LoVo (cell line): ENCODE measurements around the gene APOBR.
A peak's percentile ranks its signal among the peaks of the same experiment; 100 is the strongest.
"Not testable (repeated sequence)": the region's sequence is repeated elsewhere in the genome, so short reads cannot be mapped to it uniquely, and the experiment has no call there.

ENCODE experiments used
- DNase-seq: peaks from one replicate; pipeline ENCODE4 v3.0.0-alpha.2; 2016; ENCODE audit warnings: low spot score

The APOBR gene

GRCh38 chr16:28526201-28527099, 32.0 kb downstream of the APOBR start:
- no peak for DNase-seq

- DNase-seq: not testable (repeated sequence)
Observed at GRCh38 chr16:28527100-28527785, 32.8 kb downstream of the APOBR start.

GRCh38 chr16:28527985-28528384, 33.5 kb downstream of the APOBR start:
- DNase-seq: no peak

DNA sequence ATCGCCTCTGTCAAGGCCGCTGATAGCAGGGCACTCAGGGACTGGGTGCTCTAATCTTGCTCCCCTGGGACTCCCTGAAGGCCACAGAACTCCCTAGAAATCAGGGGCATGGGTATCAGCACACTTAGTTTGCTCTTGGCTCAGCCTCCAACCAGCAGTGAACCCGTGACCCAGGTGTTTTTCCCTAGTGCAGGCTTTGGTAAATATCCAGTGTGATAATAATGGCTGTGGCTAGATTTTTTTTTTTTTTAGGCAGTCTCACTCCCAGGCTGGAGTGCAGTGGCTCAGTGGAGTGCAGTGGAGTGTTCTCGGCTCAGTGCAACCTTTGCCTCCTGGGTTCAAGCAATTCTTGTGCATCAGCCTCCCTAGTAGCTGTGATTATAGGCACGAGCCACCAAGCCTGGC, 34.0 kb downstream of the APOBR start:
- DNase-seq: no peak

- no peak for DNase-seq
Observed at GRCh38 chr16:28529124-28529523, 34.7 kb downstream of the APOBR start.

DNA sequence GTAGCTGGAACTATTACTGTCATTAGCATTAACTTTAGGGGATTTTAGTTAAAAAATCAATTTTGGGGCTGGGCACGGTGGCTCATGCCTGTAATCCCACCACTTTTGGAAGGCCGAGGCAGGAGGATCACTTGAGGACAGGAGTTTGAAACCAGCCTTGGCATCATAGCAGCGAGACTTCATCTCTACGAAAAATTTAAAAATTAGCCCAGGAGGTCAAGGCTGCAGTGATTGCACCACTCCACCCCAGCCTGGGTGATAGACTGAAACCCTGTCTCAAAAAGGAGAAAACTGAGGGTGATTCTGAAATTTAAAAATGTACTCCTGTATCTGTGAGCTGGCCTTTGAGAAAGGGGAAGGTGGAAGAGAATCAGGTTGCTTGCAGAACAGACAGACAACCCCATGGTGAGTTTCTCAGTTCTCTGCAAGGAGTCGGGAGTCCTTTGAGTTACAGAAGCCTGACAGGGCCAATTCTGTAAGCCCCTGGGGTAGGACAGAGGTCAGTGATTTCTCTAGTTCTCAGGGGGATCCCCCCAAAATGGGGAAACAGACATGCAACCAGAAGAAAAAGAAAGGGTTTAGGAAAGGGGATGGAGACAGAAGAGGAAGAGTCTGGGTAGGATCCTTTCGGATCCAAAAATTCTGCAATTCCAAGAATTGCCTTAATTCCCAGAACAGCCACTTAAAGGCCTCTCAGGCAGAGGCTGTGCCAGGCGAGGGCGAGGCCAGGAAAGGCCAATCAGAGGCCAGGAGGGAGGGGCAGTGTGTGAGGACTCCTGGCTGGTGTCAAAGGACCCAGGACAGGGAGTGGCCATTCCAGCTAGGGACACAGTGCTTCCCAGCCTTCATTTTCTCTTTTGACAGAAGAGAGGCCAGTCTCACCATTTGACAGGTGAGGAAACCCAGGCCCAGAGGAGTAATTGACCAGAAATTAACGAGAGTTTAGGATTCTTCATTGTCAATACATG, 37.6 kb downstream of the APOBR start:
- no peak for DNase-seq

- DNase-seq: no peak
Observed at GRCh38 chr16:28532940-28533647, 38.7 kb downstream of the APOBR start.

DNA sequence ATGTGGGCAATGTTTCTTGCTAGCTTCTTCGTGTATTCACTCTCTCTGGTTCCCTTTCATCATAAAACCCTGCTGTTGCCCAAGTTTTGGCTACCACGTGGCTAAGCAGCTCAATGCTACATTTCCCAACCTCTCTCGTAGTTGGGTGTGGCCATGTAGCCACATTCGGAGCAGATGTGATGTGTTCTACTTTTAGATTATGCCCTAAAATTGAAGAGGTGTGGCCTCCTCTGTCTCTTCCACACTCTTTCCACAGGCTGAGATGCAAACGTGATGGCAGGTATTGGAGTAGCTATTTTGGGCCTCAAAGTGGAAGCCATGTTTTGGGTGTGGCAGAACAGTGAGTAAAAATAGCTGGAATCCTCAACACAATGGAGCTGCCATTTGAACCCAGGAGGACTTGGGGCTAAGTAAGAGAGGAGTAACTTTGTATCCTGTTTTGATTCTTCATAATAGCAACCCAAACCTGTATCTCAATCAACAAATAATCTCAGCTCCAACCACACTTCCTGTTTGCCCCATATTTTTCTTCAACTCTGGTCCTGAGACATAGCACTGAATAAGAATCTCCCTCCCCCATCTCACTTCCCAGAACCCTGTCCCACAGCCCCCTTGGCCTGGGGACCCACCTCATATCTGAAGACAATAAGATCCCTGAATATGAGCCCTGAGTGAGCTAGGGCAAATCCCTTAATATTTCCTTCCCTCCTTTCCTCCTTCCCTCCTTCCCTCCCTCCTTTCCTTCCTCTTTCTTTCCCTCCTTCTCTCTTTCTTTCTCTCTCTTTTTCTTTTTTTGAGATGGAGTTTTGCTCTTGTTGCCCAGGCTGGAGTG, 40.3 kb downstream of the APOBR start:
- DNase-seq: no peak

DNA sequence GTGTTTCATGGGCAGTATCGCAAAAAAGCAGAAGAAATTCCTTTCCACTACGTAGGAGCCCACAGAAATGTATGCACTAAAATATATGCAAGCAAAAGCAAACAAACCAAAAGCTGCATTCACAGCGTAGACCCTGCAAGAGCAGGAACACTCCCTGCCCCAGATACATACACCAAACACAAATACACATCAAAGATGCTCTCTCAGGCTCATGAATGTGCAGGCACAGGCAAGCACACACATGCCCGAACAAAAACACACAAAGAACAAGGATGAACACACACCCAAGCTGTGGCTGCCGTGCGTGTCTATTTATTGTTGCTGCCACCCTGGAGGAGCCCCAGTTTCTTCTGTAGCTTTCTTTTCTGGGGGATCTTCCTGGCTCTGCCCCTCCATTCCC, 42.6 kb downstream of the APOBR start:
- DNase-seq: no peak

GRCh38 chr16:28537964-28538732, 43.7 kb downstream of the APOBR start:
- DNase-seq: no peak

DNA sequence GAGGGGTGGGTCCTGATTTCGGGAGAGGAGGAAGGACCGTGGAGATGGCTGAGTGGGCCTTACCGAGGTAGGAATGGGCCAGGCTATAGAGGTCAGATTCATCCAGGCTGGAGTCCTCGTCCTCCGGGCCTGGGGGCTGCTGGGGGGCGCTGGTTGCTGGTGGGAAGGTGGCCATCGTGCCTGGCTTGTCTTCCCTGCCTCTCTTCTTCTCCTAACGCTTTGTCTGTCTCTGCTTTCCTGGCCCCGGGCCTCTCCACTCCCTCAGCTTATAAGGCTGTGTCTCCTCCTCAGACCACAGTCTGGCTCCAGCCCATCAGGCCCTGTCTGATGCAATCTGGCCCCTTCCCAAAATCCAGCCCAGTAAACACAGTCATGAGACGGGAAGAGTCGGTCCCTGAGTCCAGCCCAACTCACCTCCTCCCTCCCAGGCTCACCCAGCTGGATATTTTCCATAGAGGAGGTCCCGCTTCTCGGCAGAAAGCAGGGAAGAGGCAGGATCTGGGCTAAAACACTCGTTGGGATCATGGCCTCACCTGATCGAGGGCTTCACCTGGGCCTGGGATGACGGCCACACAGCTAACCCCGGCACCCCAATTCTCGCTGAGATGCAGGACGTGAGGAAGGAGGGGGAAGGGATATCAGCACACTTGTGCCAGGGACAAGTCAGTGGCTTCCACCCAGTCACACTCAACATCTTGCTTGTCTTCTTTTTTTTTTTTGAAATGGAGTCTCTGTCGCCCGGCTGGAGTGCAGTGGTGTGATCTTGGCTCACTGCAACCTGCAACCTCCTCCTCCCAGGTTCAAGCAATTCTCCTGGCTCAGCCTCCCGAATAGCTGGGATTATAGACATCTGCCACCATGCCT, 44.5 kb downstream of the APOBR start, which contains the start of gene NUPR1:
NUPR1 (minus strand) TSS at position 242 of the 864 bp plus-strand sequence; CDS start at position 175, 67 bp downstream.
- peak; percentile 80 for DNase-seq

GRCh38 chr16:28540346-28540745, 45.9 kb downstream of the APOBR start:
- DNase-seq: no peak

DNA sequence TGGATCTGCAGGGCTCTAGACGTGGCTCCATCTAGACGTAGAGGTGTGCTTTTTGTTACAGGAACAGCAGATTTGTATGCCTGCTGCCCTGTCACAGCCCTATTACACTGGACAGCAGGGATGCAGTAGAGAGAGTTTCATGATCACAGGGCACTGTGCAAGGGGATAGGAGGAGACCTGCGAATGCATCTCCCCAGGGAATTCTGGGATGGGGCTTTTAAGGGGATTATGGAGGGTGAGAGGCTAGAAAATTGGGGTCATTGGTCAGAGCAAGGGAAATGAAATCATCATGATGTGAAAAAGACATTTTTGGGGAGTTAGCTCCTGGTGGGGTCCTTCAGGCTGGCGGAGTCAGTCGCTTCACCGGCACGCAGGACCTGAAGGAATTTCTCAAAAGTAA, 48.2 kb downstream of the APOBR start:
- DNase-seq: no peak

GRCh38 chr16:28543072-28543471, 48.6 kb downstream of the APOBR start:
- DNase-seq: peak; percentile 28

DNA sequence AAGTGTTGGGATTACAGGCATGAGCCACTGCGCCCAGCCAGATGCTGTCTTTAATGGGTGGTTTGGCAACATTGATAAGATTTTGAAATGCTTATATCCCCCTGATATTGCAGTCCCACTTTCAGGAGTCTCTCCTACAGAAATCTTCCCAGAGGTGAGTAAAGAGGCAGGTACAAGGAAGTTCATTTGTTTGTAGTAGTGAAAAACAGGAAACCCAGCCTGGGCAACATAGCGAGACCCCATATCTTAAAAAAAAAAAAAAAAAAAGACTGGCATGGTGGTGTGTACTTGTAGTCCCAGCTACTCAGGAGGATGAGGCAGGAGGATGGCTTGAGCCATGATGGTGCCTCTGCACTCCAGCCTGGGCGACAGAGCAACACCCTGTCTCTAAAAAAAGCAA, 50.6 kb downstream of the APOBR start:
- DNase-seq: no peak

DNA sequence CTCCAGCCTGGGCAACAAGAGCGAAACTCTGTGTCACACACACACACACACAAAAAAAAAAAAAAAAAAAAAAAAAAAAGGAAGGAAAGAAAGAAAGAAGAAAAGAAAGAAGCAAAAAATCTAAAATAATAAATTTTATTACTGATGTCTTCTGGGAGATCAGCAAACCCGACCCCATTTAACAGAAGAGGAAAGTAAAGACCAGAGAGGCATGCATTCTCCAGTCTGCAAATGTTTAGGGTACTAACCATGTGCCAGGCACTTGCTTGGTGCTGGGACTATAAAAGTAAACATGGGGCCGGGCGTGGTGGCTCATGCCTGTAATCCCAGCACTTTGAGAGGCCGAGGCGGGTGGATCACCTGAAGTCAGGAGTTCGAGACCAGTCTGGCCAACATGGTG, 51.5 kb downstream of the APOBR start:
- not testable (repeated sequence) for DNase-seq

DNA sequence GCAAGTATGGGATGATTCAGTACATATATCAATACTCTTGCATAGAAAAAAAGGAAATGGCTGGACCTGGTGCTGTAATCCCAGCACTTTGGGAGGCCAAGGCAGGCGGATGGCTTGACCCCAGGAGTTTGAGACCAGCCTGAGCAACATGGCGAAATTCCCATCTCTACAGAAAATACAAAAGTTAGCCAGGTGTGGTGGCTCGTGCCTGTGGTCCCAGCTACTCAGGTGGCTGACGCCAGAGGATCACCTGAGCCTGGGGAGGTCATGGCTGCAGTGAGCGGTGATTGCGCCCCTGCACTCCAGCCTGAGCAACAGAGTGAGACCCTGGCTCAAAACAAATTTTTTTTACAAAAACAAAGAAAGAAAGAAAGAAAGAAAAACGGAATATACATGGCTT, 52.2 kb downstream of the APOBR start:
- DNase-seq: no peak

GRCh38 chr16:28548306-28548802, 53.9 kb downstream of the APOBR start:
- DNase-seq: no peak
